Activated CD4-positive, alpha-beta T cell treated with anti-CD3 and anti-CD28 coated beads, Interleukin-2, amount 50 U/mL, for 48 hours (primary cell): ENCODE data around the gene RABEPK.
"Not testable (repeated sequence)": the region's sequence is repeated elsewhere in the genome, so short reads cannot be mapped to it uniquely, and the experiment has no call there.

ENCODE experiments used
- DNase-seq, 2 experiments: peaks; one replicate each; pipeline ENCODE4 v3.0.0-alpha.2; 2020

The RABEPK gene

GRCh38 chr9:125200216-125201047 lies at the start of gene RABEPK:
Gene RABEPK, plus strand, starts transcription at chr9:125200542. Its CDS starts 2,472 bp downstream, at chr9:125203014.
- DNase-seq = peak; percentile 95 to 96

- no peak for DNase-seq
Measured at GRCh38 chr9:125151730-125152129, 48.6 kb upstream of the RABEPK start.

GRCh38 chr9:125153712-125154367 lies 46.5 kb upstream of the RABEPK start:
- DNase-seq = no peak

GRCh38 chr9:125156551-125156950 lies 43.8 kb upstream of the RABEPK start:
- DNase-seq = no peak

- no peak for DNase-seq
Measured at GRCh38 chr9:125160750-125161149, 39.6 kb upstream of the RABEPK start.

DNA sequence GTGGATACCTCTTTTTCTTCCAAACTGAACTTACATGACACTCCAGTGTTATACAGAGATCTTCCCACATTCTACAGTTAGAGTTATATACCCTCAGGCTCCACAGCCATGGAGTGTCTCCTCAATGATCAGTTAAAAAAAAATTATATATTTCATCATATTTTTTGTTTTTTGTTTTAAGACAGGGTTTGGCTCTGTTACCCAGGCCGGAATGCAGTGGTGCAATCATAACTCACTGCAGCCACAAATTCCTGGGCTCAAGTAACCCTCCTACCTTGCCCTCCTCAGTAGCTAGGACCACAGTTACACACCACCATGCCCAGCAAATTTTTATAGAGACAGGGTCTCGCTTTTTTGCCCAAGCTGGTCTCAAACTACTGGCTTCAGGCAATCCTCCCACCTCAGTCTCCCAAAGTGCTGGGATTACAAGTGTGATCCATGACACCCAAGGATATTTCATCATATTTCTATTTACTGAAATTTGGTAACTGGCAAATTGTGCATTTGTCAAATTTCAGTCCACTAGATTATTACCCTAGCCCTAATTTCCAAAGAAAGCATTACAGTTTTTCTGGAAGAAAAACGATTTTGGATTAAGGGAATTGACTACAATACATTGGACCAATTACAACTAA lies 38.9 kb upstream of the RABEPK start:
- DNase-seq = no peak

DNA sequence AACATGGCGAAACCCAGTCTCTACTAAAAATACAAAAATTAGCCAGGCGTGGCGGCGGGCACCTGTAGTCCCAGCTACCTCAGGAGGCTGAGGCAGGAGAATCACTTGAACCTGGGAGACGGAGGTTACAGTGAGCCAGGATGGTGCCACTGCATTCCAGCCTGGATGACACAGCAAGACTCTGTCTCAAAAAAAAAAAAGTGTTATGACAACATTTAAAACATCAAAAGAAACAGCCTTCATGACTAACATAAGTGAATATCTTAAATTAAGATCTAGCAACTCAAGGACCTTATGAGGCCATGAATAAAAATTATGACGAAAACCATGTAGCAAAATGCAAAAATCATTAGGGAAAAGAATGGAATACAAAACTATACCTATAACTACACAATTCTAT lies 37.5 kb upstream of the RABEPK start:
- not testable (repeated sequence) for DNase-seq

DNA sequence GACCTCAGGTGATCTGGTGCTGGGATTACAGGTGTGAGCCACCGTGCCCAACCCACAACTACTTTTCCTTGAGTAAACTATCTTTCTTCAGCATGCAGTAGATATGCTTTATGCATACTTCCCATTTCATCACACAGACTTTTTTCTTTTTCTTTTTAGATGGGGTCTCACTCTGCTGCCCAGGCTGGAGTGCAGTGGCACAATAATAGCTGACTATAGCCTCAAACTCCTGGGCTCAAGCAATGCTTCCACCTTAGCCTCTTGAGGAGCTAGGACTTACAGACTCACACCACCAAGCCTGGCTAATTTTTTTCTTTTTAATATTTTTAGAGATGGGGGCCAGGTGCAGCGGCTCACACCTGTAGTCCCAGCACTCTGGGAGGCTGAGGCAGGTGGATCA lies 33.6 kb upstream of the RABEPK start:
- no peak for DNase-seq

DNA sequence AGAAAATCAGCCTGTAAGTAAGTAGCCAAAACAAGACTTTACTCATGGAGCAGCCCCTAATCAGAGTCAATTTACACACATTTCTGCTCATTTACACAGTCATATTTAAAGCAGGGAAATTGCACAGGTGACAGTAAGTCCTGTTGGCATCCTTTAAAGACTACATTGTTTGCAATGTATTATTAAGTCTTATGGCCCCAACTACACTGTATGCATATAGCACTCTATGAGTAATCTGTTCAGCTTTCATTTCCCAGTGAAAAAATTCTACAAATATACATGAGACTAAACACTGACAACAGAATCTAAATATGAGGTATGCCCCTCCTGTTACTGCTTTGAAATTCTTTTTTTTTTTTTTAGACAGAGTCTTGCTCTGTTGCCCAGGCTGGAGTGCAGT lies 30.4 kb upstream of the RABEPK start:
- DNase-seq = no peak

DNA sequence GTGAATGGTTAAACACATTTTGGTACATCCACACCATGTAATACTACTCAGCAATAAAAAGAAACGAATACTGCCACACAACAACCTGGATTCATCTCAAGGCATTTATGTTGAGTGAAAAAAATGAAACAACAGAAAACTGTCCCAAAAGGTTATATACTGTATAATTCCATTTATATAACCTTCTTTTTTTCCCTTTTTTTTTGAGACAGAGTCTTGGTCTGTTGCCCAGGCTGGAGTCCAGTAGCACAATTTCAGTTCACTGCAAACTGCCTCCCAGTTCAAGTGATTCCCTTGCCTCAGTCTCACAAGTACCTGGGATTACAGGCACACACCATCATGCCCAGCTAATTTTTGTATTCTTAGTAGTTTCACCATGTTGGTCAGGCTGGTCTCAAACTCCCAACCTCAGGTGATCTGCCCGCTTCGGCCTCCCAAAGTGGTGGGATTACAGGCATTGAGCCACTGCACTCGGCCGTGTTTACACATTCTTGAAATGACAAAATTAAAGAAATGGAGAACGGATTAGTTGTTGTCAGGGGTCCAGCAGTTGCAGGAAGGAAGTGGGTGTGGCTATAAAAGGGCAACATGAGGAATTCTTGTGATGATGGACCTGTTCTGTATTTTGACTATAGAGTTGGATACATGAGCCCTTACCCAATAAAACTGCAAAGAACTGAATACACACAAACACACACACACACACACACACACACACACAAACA lies 28.1 kb upstream of the RABEPK start:
- no peak for DNase-seq

- no peak for DNase-seq
Measured at GRCh38 chr9:125176636-125177035, 23.7 kb upstream of the RABEPK start.

- no peak for DNase-seq
Measured at GRCh38 chr9:125177888-125178287, 22.5 kb upstream of the RABEPK start.

DNA sequence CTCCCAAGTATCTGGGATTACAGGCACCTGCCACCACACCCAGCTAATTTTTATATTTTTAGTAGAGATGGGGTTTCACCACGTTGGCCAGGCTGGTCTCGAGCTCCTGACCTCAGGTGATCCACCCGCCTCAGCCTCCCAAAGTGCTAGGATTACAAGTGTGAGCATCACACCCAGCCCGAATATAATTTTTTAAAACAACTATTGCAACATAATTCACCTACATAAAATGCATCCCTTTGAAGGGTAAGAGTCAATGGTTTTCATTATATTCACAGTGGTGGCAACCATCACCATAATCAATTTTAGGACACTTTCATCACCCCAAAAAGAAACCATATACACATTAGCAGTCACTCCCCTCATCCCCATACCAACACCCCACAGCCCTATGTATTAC lies 20.6 kb upstream of the RABEPK start:
- not testable (repeated sequence) for DNase-seq

- no peak for DNase-seq
Measured at GRCh38 chr9:125180876-125181275, 19.5 kb upstream of the RABEPK start.

DNA sequence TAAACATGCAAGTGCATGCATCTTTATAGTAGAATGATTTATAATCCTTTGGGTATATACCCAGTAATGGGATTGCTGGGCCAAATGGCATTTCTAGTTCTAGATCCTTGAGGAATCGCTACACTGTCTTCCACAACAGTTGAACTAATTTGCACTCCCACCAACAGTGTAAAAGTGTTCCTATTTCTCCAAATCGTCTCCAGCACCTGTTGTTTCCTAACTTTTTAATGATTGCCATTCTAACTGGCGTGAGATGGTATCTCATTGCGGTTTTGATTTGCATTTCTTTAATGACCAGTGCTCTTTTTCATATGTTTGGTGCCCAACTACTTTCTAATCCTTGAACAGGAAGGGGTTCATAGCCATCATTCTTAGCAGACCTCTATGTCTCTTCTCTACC lies 18.6 kb upstream of the RABEPK start:
- DNase-seq = not testable (repeated sequence)

DNA sequence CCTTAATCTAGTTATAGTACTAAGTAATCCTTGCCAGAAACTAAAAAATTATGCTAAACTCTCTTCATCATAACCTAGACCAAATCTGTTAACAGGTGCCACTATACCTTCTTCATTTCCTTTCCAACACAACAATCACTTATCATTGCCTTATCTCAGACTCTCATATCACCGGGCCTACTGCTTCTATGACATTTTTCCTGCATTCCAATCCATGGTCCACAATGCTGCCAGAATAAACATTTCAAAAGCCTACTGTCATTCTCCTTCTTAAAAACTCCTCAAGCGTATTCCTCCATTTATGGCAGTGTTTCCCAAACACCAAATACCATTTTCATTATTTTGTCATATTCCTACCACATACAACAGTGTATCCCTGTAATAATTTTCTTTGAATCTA lies 17.3 kb upstream of the RABEPK start:
- DNase-seq = no peak

GRCh38 chr9:125183561-125183960 lies 16.8 kb upstream of the RABEPK start:
- DNase-seq = no peak

DNA sequence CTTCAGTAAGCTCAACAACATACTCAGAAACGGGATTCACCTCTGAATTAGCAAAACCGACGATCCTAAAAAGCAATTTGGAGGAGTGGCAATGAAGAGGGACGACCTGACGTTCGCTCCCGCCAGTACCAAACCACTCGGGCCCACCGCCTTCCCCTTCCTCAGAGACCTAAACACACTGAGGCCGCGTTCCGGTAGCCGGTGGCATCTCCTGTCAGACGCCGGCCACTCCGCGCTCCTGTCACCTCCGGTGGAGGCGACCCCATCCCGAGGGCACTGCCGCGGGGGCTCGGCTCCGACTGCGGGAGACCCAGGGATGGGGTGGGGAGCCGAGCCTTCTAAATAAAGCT lies 11.4 kb upstream of the RABEPK start:
- DNase-seq = peak; percentile 30 to 48

- DNase-seq = peak; percentile 98
Measured at GRCh38 chr9:125189361-125190289, 10.7 kb upstream of the RABEPK start, which contains the start of gene PPP6C. Gene PPP6C, minus strand, starts transcription at chr9:125189803. Its CDS starts 85 bp downstream, at chr9:125189718.

DNA sequence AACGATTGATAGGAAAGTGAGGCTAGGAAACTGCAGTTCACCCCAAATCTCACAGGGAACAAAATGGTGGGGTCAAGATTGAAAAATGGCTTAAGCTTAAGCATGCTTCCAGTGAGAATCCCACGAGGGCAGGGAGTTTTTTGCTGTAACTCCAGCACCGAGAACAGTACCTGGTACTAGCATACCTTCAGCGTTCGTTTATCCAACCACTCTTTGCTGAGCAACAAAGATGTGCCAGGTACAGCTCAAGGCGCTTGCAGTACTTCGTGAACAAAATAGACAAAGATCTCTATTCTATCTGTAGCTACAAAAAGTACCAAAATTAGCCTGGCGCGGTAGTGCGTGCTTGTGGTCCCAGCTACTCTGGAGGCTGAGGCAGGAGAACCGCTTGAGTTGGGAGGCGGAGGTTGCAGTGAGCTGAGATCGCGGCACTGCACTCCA lies 10.0 kb upstream of the RABEPK start:
- DNase-seq = peak; percentile 31 to 33

DNA sequence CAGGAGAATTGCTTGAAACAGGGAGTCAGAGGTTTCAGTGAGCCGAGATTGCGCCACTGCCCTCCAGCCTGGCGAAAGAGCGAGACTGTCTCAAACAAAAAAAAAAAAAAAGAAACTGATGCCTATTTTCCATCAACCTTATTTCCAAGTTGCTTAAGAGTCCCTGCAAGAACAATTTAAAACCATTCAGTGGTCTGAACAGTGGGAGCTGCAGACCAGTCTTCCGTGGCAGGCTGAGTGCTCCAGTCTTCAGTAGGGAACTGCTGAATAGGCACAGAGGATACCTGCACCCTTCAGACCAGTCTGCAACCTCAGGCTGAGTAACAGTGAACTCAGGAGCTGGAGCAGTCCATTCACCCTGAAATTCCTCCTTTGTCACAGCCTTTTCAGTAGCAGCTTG lies 5.9 kb upstream of the RABEPK start:
- peak in 1 of 2 experiments; percentile 21 for DNase-seq

DNA sequence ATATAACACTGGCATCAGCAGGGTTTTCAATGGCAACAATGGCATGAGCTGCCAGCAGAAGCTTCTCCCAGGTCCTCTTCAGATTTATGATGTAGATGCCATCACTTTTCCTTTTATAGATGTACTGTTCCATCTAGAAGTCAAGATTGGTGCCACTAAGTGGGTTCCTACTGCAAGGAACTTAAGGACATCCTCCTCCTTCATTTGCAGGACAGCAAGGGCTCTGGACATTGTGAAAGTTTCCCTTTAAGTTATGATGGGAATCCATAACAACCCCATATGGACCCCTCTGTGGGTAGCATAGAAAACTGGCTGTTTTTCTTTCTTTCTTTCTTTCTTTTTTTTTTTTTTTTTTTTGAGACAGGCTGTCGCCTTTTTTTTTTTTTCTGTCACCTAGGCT lies 4.8 kb upstream of the RABEPK start:
- not testable (repeated sequence) for DNase-seq
